AG04450 (cell line): ENCODE results near the gene RAPSN. TPM values are rescaled to one million over a fixed set of nuclear protein-coding genes. Genes with fewer than 3 reads are reported as not detected.

Source experiments
- CTCF ChIA-PET: fragments of 300-600, 350-600 bp; formaldehyde crosslinking; extraction: SDS; loops from one replicate; lab custom pipeline; 2022; ENCODE audit warnings: antibody characterized with exemption, inconsistent platforms; lab: Charles Lee
- POLR2A ChIA-PET: fragments of 350-600 bp; formaldehyde crosslinking; extraction: SDS; loops from one replicate; lab custom pipeline; 2021; ENCODE audit warnings: antibody characterized with exemption, inconsistent platforms; lab: Yijun Ruan, JAX
- DNase-seq: peaks from one replicate; pipeline ENCODE4 v3.0.0-alpha.2; 2011; ENCODE audit warnings: low read depth, low spot score
- H3K27ac ChIP-seq: one replicate; pipeline ENCODE4 v1.5.1; 2012; ENCODE audit warnings: low read depth, low read length, control low read depth
- H3K27me3 ChIP-seq: one replicate; pipeline ENCODE4 v1.6.0; 2012; ENCODE audit warnings: low read length; ENCODE audit not compliant: control insufficient read depth, insufficient read depth
- H3K4me3 ChIP-seq: 2 replicates; pipeline ENCODE4 v1.5.1; 2011; ENCODE audit warnings: mild to moderate bottlenecking, low read depth, low read length, control low read depth
- H3K9me3 ChIP-seq: 2 replicates; pipeline ENCODE4 v1.5.1; 2012; ENCODE audit warnings: low read length; ENCODE audit not compliant: control insufficient read depth, insufficient read depth
- polyA plus RNA-seq: library from polyadenylated mRNA; depleted of rRNA; stranded (reverse); fragments of >200 nt; gene quantifications from 2 replicates; pipeline ENCODE4 v1.2.3, GENCODE V29; 2011
- TF ChIP-seq, protein P1 (sequence below): IDR thresholded peaks from 2 replicates; pipeline ENCODE4 v1.5.1; 2011; ENCODE audit warnings: low read depth, low read length, control low read depth, inconsistent platforms

Gene RAPSN
- polyA plus RNA-seq, 1 experiment, result not detected

DNA sequence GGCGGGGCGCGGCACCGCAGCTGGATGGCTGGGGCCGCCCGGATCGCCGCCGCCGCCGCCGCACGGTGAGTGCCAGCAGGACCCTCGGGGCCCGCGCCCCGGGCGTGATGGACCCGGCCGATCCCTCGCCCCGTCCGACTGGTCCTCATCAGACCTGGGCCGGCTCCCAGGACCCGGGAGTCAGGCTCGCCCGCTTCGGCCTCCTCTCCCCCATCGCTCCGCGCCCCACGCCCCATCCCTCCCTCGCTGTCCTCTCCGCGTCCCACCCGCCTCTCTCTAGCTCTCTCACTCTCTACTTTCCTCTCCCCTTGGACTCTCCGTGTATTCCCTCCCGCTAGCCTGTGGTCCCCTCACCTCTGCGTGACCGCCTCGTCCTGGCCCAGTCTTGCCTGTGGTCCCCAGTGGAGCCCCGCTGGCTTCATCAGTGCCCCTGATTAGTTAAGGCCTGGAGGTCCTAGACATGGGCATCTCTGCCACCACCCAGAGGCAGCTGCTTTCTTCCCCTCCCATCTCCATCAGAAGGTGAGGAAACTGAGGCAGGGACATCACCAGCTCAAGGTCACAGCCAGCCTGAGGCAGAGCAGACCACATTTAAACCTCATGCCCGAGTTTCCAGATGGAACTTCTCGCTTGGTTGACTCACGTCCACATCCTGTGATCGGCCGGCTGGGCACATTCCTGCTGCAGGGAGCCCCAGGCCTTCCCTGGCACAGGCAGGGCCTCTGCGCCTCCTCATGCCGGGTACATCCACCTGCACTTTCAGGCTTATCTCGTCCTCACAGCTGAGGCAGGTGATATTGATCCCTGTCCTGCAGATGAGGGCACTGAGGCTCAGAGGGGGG is 40.1 kb downstream of the RAPSN start:
- peak overlapping the region; percentile 95 for H3K4me3 ChIP-seq
- peak overlapping the region; percentile 98 for H3K27ac ChIP-seq
- POLR2A ChIA-PET, result interaction anchor here (0.5 to 2.0 kb wide), 9 partner anchors 10 to 744 kb away, joined by 3 to 13 read pairs (median 5); partner anchors contain the start of gene PSMC3
- no peaks in the 10 kb centered on the region for H3K27me3 ChIP-seq
- peak; percentile 66 for DNase-seq
- TF ChIP-seq, protein P1, sequence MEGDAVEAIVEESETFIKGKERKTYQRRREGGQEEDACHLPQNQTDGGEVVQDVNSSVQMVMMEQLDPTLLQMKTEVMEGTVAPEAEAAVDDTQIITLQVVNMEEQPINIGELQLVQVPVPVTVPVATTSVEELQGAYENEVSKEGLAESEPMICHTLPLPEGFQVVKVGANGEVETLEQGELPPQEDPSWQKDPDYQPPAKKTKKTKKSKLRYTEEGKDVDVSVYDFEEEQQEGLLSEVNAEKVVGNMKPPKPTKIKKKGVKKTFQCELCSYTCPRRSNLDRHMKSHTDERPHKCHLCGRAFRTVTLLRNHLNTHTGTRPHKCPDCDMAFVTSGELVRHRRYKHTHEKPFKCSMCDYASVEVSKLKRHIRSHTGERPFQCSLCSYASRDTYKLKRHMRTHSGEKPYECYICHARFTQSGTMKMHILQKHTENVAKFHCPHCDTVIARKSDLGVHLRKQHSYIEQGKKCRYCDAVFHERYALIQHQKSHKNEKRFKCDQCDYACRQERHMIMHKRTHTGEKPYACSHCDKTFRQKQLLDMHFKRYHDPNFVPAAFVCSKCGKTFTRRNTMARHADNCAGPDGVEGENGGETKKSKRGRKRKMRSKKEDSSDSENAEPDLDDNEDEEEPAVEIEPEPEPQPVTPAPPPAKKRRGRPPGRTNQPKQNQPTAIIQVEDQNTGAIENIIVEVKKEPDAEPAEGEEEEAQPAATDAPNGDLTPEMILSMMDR, result no peak
- no peaks in the 10 kb centered on the region; the same call in 1 of the 2 replicates for H3K9me3 ChIP-seq
- CTCF ChIA-PET, result interaction anchor here (2.6 to 4.4 kb wide), 2 partner anchors 35 to 36 kb away, joined by 23 to 26 read pairs; no protein-coding TSS in a partner anchor

- peak; percentile 92 for DNase-seq
- Histone ChIP-seq H3K27ac (peak within 1 kb of the TSS; percentile 99), H3K9me3 (no peaks in the 10 kb centered on the region; the same call in 1 of the 2 replicates), H3K4me3 (peak within 1 kb of the TSS; percentile 95), H3K27me3 (no peaks in the 10 kb centered on the region)
- TF ChIP-seq, protein P1, result peak; percentile 61
- ChIA-PET CTCF (interaction anchor here (0.6 to 2.6 kb wide), 3 partner anchors 20 to 144 kb away, joined by 3 to 26 read pairs (median 4); no protein-coding TSS in a partner anchor), POLR2A (interaction anchor here (0.5 to 2.0 kb wide), 8 partner anchors 8 to 126 kb away, joined by 3 to 13 read pairs (median 6); partner anchors contain the start of gene PSMC3)
Observed at GRCh38 chr11:47407746-47408590, 41.0 kb downstream of the RAPSN start, which contains the start of gene SLC39A13. TSS of gene SLC39A13 (plus strand) at chr11:47408590. CDS start at chr11:47410095, 1,505 bp downstream.

GRCh38 chr11:47406896-47407745 is 41.8 kb downstream of the RAPSN start:
- POLR2A ChIA-PET, result interaction anchor here (1.0 to 1.2 kb wide), 3 partner anchors 9 to 35 kb away, joined by 3 read pairs; no protein-coding TSS in a partner anchor
- CTCF ChIA-PET, result interaction anchor here (0.6 to 2.6 kb wide), 4 partner anchors 19 to 145 kb away, joined by 3 to 26 read pairs (median 4); no protein-coding TSS in a partner anchor
- Histone ChIP-seq H3K9me3 (no peaks in the 10 kb centered on the region; the same call in 1 of the 2 replicates), H3K27ac (peak overlapping the region; percentile 99), H3K4me3 (peak overlapping the region; percentile 78), H3K27me3 (no peaks in the 10 kb centered on the region)
- TF ChIP-seq, protein P1, result peak; percentile 20; the same call in 1 of the 2 replicates
- DNase-seq, result no peak

- no peak for DNase-seq
- ChIA-PET CTCF (interaction anchor here (2.1 kb wide), 1 partner anchor 30 kb away, joined by 14 read pairs; no protein-coding TSS in a partner anchor), POLR2A (no interaction called here)
- Histone ChIP-seq H3K27me3 (no peaks in the 10 kb centered on the region), H3K4me3 (no peak overlapping the region), H3K9me3 (no peaks in the 10 kb centered on the region), H3K27ac (no peak overlapping the region)
- TF ChIP-seq, protein P1, result no peak
Observed at GRCh38 chr11:47403571-47403970, 45.4 kb downstream of the RAPSN start.
